Measurements from ENCODE around the gene NLRX1.

The NLRX1 gene, protein sequence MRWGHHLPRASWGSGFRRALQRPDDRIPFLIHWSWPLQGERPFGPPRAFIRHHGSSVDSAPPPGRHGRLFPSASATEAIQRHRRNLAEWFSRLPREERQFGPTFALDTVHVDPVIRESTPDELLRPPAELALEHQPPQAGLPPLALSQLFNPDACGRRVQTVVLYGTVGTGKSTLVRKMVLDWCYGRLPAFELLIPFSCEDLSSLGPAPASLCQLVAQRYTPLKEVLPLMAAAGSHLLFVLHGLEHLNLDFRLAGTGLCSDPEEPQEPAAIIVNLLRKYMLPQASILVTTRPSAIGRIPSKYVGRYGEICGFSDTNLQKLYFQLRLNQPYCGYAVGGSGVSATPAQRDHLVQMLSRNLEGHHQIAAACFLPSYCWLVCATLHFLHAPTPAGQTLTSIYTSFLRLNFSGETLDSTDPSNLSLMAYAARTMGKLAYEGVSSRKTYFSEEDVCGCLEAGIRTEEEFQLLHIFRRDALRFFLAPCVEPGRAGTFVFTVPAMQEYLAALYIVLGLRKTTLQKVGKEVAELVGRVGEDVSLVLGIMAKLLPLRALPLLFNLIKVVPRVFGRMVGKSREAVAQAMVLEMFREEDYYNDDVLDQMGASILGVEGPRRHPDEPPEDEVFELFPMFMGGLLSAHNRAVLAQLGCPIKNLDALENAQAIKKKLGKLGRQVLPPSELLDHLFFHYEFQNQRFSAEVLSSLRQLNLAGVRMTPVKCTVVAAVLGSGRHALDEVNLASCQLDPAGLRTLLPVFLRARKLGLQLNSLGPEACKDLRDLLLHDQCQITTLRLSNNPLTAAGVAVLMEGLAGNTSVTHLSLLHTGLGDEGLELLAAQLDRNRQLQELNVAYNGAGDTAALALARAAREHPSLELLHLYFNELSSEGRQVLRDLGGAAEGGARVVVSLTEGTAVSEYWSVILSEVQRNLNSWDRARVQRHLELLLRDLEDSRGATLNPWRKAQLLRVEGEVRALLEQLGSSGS

DNA sequence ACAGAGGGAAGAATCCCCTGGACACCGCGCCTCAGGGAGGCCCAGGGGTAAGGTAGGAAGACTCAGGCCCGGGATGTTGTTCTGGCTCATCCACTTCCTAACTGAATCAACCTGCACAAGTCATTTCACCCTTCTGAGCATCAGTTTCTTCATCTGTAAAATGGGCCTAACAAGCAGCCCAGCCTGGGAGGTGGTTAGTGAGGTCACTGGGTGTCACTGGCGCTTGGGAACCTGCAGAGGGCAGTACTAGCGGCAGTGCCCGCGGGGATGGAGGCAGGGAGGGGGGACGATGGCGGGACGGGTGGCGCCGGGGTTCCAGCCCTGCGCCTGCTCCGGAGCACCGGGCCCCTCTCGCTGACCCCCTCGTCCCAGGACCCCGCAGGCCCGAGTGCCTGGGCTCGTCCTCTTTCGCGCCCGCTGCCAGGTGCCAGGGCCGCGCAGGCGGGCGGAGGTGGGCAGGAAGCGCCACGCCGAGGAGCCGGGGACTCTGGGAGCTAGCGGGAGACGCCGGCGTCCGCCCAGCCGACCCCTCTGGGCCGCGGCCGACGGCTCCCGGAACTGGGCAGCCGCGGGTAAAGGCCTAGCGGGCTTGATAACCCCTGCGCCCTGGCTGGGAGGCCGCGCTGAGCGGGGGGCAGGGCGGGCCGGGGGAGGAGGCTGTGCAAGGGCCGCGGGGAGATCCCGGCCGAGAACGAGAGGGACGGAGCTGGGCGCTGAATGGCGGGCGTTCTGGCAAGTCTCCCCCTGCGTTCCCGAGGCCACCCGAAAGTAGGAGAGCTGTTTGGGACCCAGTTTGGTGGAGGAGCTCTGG is at the start of gene NLRX1:
TSS of gene NLRX1 (plus strand) at position 255 of the 811 bp plus-strand sequence. CDS start 2,679 bp downstream, outside the sequence.
- Mint-ChIP-seq H3K4me1 (peaks cover 32% of the 10 kb centered on the region), H3K36me3 (ENCODE audit: low read depth) (no peaks in the 10 kb centered on the region), H3K4me3 (peak within 1 kb of the TSS; percentile 82), H3K9me3 (no peaks in the 10 kb centered on the region), H3K27me3 (ENCODE audit: low read depth, poor library complexity) (no peaks in the 10 kb centered on the region), H3K27ac (no peak within 1 kb of the TSS)
- TF ChIP-seq, protein P1, sequence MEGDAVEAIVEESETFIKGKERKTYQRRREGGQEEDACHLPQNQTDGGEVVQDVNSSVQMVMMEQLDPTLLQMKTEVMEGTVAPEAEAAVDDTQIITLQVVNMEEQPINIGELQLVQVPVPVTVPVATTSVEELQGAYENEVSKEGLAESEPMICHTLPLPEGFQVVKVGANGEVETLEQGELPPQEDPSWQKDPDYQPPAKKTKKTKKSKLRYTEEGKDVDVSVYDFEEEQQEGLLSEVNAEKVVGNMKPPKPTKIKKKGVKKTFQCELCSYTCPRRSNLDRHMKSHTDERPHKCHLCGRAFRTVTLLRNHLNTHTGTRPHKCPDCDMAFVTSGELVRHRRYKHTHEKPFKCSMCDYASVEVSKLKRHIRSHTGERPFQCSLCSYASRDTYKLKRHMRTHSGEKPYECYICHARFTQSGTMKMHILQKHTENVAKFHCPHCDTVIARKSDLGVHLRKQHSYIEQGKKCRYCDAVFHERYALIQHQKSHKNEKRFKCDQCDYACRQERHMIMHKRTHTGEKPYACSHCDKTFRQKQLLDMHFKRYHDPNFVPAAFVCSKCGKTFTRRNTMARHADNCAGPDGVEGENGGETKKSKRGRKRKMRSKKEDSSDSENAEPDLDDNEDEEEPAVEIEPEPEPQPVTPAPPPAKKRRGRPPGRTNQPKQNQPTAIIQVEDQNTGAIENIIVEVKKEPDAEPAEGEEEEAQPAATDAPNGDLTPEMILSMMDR (IDR thresholded peaks at IDR 0.05), result peak; percentile 65
- DNase-seq, result peak; percentile 74

DNA sequence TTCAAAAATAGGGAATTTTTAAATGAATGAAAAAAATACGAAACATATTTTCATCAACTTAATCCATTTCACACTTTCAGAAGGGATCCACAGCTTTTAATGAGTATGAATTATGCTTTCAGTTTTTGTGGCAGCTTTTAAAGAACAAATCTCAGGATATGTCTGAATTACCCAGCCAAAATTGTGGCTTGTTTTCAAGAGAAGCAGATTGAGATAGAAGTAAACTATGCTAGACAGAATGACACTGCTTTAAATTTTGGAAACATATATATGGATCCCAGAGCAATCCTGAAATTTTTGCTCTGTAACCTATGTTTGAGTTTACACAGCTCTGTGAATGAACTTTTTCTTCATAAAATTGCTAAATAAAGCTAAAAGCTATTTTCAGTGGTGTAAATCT is 49.6 kb upstream of the NLRX1 start:
- Mint-ChIP-seq H3K27ac (no peak overlapping the region), H3K4me1 (peaks cover 37% of the 10 kb centered on the region), H3K9me3 (no peaks in the 10 kb centered on the region), H3K27me3 (ENCODE audit: low read depth, poor library complexity) (peaks cover 3% of the 10 kb centered on the region), H3K36me3 (ENCODE audit: low read depth) (peaks cover 16% of the 10 kb centered on the region), H3K4me3 (no peak overlapping the region)
- no peak for DNase-seq
- TF ChIP-seq, protein P1 (IDR thresholded peaks at IDR 0.05), result no peak

DNA sequence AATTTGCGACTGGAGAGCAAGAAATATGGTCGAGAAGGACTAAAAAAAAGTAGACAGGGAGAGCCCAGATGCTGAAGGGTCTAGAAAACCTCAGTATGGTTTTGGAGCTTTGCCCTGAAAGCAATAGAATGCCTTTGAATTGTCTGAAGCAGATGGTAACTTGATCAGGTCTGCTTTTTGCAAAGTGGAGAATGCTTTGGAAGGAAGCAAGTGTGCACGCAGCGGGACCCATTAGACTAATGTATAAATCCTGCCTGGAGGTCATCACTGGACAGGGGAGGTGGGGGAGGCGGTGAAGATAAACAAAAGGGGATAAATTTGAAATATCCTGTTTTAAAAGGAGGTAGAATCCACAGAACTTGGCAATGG is 47.9 kb upstream of the NLRX1 start:
- DNase-seq, result peak; percentile 46
- TF ChIP-seq, protein P1 (IDR thresholded peaks at IDR 0.05), result no peak
- H3K27me3 Mint-ChIP-seq (ENCODE audit: low read depth, poor library complexity), result peaks cover 3% of the 10 kb centered on the region

DNA sequence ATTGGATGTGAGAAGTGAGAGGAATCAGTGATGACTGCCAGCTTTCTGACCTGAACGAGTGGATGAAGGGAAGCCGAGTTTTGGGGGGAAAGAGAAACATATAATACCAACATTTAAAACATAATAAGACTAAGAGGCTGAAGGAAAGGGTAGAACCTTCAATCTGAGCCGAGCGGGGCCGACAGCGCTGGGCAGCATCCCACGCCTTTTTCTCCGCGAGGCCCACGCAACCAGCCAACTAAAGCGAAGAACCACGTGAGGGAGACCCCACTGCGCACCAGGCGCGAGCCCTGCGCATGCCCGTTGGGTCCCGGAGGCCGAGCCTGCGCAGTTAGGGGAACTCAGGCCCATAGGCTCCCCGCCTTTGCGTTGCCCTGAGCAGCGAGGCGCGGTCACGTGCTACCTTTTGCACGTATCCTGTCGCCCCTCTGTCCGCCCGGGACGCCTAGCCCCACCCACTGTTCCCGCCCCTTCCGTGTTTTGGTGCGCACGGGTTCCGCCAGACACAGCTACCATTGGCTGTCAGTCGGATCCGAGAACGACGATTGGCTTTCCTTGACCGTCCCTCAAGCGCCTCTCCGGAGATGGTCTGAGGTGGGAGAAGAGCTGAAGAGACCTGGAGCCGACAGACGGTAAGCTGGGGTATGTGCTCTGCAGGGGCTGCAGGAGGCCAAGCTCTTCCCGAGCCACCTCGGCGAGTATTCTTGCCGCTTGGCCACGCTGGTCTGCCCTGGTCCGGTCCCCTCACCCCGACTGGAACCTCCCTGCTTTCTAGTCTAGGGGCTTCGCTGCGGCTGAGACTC is 47.3 kb upstream of the NLRX1 start, which contains the start of gene HINFP:
TSS of gene HINFP (plus strand) at position 573 of the 803 bp plus-strand sequence. CDS start 5,365 bp downstream, outside the sequence.
- peak; percentile 99 for DNase-seq
- H3K27ac Mint-ChIP-seq, result peak within 1 kb of the TSS; percentile 89
- peaks cover 30% of the 10 kb centered on the region for H3K4me1 Mint-ChIP-seq
- no peaks in the 10 kb centered on the region for H3K9me3 Mint-ChIP-seq
- H3K27me3 Mint-ChIP-seq (ENCODE audit: low read depth, poor library complexity), result peaks cover 3% of the 10 kb centered on the region
- peaks cover 18% of the 10 kb centered on the region for H3K36me3 Mint-ChIP-seq (ENCODE audit: low read depth)
- H3K4me3 Mint-ChIP-seq, result peak within 1 kb of the TSS; percentile 98
- TF ChIP-seq, protein P1 (IDR thresholded peaks at IDR 0.05), result no peak

More for the DNA sequence above, 47.9 kb upstream of the NLRX1 start:
- H3K9me3 Mint-ChIP-seq, result no peaks in the 10 kb centered on the region
- peak overlapping the region; percentile 98 for H3K4me3 Mint-ChIP-seq
- peaks cover 18% of the 10 kb centered on the region for H3K36me3 Mint-ChIP-seq (ENCODE audit: low read depth)
- H3K27ac Mint-ChIP-seq, result peak overlapping the region; percentile 73
- H3K4me1 Mint-ChIP-seq, result peaks cover 31% of the 10 kb centered on the region

DNA sequence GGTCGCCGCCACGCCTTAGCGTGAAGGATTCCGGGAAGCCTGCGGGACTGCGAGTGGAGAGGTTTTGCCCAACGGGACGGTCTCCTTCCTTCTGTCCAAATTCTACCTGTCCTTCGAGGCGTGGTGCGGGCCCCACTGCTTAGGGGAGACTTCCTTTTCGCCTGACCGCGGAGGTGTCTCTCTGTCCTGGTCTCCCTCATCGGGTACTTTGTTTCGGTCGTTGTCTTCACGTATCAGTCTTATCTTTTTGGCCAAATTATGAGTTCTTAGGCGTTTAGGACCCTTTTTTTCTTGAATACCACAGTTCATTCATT is 46.8 kb upstream of the NLRX1 start:
- H3K4me1 Mint-ChIP-seq, result peaks cover 32% of the 10 kb centered on the region
- TF ChIP-seq, protein P1 (IDR thresholded peaks at IDR 0.05), result no peak
- H3K27ac Mint-ChIP-seq, result peak overlapping the region; percentile 89
- peak overlapping the region; percentile 98 for H3K4me3 Mint-ChIP-seq
- H3K36me3 Mint-ChIP-seq (ENCODE audit: low read depth), result peaks cover 20% of the 10 kb centered on the region
- H3K27me3 Mint-ChIP-seq (ENCODE audit: low read depth, poor library complexity), result peaks cover 3% of the 10 kb centered on the region
- no peak for DNase-seq
- no peaks in the 10 kb centered on the region for H3K9me3 Mint-ChIP-seq

Data from nephron progenitor cell (in vitro differentiated cells).